ENCODE measurements around the gene OR2M3.

OR2M3 gene

GRCh38 chr1:248196965-248197364 lies at the start of gene OR2M3:
Gene OR2M3, plus strand, starts transcription at chr1:248197265. Its CDS starts 5,803 bp downstream, at chr1:248203068.
- H3K36me3 ChIP-seq (ENCODE audit: insufficient read depth, low read length) = no peaks in the 10 kb centered on the region
- no peaks in the 10 kb centered on the region for H3K9me3 ChIP-seq (ENCODE audit: control insufficient read depth, insufficient read depth, low read length)
- H3K9ac ChIP-seq (ENCODE audit: low read depth, low read length) = no peak within 1 kb of the TSS

GRCh38 chr1:248152056-248152827 lies 44.8 kb upstream of the OR2M3 start:
- Histone ChIP-seq H3K9me3 (ENCODE audit: control insufficient read depth, insufficient read depth, low read length) (no peaks in the 10 kb centered on the region), H3K4me1 (ENCODE audit: insufficient read depth, low read length) (no peaks in the 10 kb centered on the region), H3K9ac (ENCODE audit: low read depth, low read length) (no peak overlapping the region), H3K36me3 (ENCODE audit: insufficient read depth, low read length) (no peaks in the 10 kb centered on the region)

More at GRCh38 chr1:248196965-248197364, at the start of gene OR2M3:
- no peaks in the 10 kb centered on the region for H3K4me1 ChIP-seq (ENCODE audit: insufficient read depth, low read length)

- H3K36me3 ChIP-seq (ENCODE audit: insufficient read depth, low read length) = no peaks in the 10 kb centered on the region
- H3K4me1 ChIP-seq (ENCODE audit: insufficient read depth, low read length) = no peaks in the 10 kb centered on the region
- no peaks in the 10 kb centered on the region for H3K9me3 ChIP-seq (ENCODE audit: control insufficient read depth, insufficient read depth, low read length)
- H3K9ac ChIP-seq (ENCODE audit: low read depth, low read length) = no peak overlapping the region
These were observed 41.1 kb upstream of the OR2M3 start for GRCh38 chr1:248155927-248156326.

- H3K36me3 ChIP-seq (ENCODE audit: insufficient read depth, low read length) = no peaks in the 10 kb centered on the region
- no peaks in the 10 kb centered on the region for H3K9me3 ChIP-seq (ENCODE audit: control insufficient read depth, insufficient read depth, low read length)
- H3K4me1 ChIP-seq (ENCODE audit: insufficient read depth, low read length) = no peaks in the 10 kb centered on the region
- no peak overlapping the region for H3K9ac ChIP-seq (ENCODE audit: low read depth, low read length)
These were observed 38.3 kb upstream of the OR2M3 start for GRCh38 chr1:248158758-248159157.

GRCh38 chr1:248164031-248164430 lies 33.0 kb upstream of the OR2M3 start:
- Histone ChIP-seq H3K36me3 (ENCODE audit: insufficient read depth, low read length) (no peaks in the 10 kb centered on the region), H3K9me3 (ENCODE audit: control insufficient read depth, insufficient read depth, low read length) (no peaks in the 10 kb centered on the region), H3K9ac (ENCODE audit: low read depth, low read length) (no peak overlapping the region), H3K4me1 (ENCODE audit: insufficient read depth, low read length) (no peaks in the 10 kb centered on the region)

- Histone ChIP-seq H3K36me3 (ENCODE audit: insufficient read depth, low read length) (no peaks in the 10 kb centered on the region), H3K9ac (ENCODE audit: low read depth, low read length) (no peak overlapping the region), H3K4me1 (ENCODE audit: insufficient read depth, low read length) (no peaks in the 10 kb centered on the region), H3K9me3 (ENCODE audit: control insufficient read depth, insufficient read depth, low read length) (no peaks in the 10 kb centered on the region)
These were observed 31.9 kb upstream of the OR2M3 start for GRCh38 chr1:248165186-248165585.

GRCh38 chr1:248174521-248174920 lies 22.5 kb upstream of the OR2M3 start, which contains the start of gene OR2M2:
Gene OR2M2, plus strand, starts transcription at chr1:248174821. Its CDS starts 5,165 bp downstream, at chr1:248179986.
- H3K4me1 ChIP-seq (ENCODE audit: insufficient read depth, low read length) = no peaks in the 10 kb centered on the region
- H3K9me3 ChIP-seq (ENCODE audit: control insufficient read depth, insufficient read depth, low read length) = no peaks in the 10 kb centered on the region
- H3K9ac ChIP-seq (ENCODE audit: low read depth, low read length) = no peak within 1 kb of the TSS
- H3K36me3 ChIP-seq (ENCODE audit: insufficient read depth, low read length) = no peaks in the 10 kb centered on the region

- no peaks in the 10 kb centered on the region; the same call in 1 of the 2 replicates for H3K4me1 ChIP-seq (ENCODE audit: insufficient read depth, low read length)
- no peaks in the 10 kb centered on the region for H3K36me3 ChIP-seq (ENCODE audit: insufficient read depth, low read length)
- no peaks in the 10 kb centered on the region for H3K9me3 ChIP-seq (ENCODE audit: control insufficient read depth, insufficient read depth, low read length)
- H3K9ac ChIP-seq (ENCODE audit: low read depth, low read length) = no peak overlapping the region
These were observed 13.1 kb upstream of the OR2M3 start for GRCh38 chr1:248183996-248184395.

- H3K9ac ChIP-seq (ENCODE audit: low read depth, low read length) = no peak overlapping the region
- no peaks in the 10 kb centered on the region; the same call in 1 of the 2 replicates for H3K4me1 ChIP-seq (ENCODE audit: insufficient read depth, low read length)
- H3K36me3 ChIP-seq (ENCODE audit: insufficient read depth, low read length) = no peaks in the 10 kb centered on the region
- H3K9me3 ChIP-seq (ENCODE audit: control insufficient read depth, insufficient read depth, low read length) = no peaks in the 10 kb centered on the region
These were observed 9.7 kb upstream of the OR2M3 start for GRCh38 chr1:248187363-248187762.

GRCh38 chr1:248189026-248189425 lies 8.0 kb upstream of the OR2M3 start:
- no peaks in the 10 kb centered on the region for H3K9me3 ChIP-seq (ENCODE audit: control insufficient read depth, insufficient read depth, low read length)
- no peaks in the 10 kb centered on the region; the same call in 1 of the 2 replicates for H3K4me1 ChIP-seq (ENCODE audit: insufficient read depth, low read length)
- H3K36me3 ChIP-seq (ENCODE audit: insufficient read depth, low read length) = no peaks in the 10 kb centered on the region
- H3K9ac ChIP-seq (ENCODE audit: low read depth, low read length) = peak overlapping the region; percentile 33; the same call in 1 of the 2 replicates

- no peaks in the 10 kb centered on the region for H3K36me3 ChIP-seq (ENCODE audit: insufficient read depth, low read length)
- H3K4me1 ChIP-seq (ENCODE audit: insufficient read depth, low read length) = no peaks in the 10 kb centered on the region; the same call in 1 of the 2 replicates
- no peak overlapping the region for H3K9ac ChIP-seq (ENCODE audit: low read depth, low read length)
- H3K9me3 ChIP-seq (ENCODE audit: control insufficient read depth, insufficient read depth, low read length) = no peaks in the 10 kb centered on the region
These were observed 2.9 kb upstream of the OR2M3 start for GRCh38 chr1:248194117-248194516.

- H3K4me1 ChIP-seq (ENCODE audit: insufficient read depth, low read length) = no peaks in the 10 kb centered on the region
- H3K9me3 ChIP-seq (ENCODE audit: control insufficient read depth, insufficient read depth, low read length) = no peaks in the 10 kb centered on the region
- H3K9ac ChIP-seq (ENCODE audit: low read depth, low read length) = no peak overlapping the region
- no peaks in the 10 kb centered on the region for H3K36me3 ChIP-seq (ENCODE audit: insufficient read depth, low read length)
These were observed 18.8 kb downstream of the OR2M3 start for GRCh38 chr1:248215880-248216279.

GRCh38 chr1:248225537-248225936 lies 28.5 kb downstream of the OR2M3 start:
- Histone ChIP-seq H3K9me3 (ENCODE audit: control insufficient read depth, insufficient read depth, low read length) (no peaks in the 10 kb centered on the region), H3K4me1 (ENCODE audit: insufficient read depth, low read length) (no peaks in the 10 kb centered on the region), H3K9ac (ENCODE audit: low read depth, low read length) (no peak overlapping the region), H3K36me3 (ENCODE audit: insufficient read depth, low read length) (no peaks in the 10 kb centered on the region)

- Histone ChIP-seq H3K4me1 (ENCODE audit: insufficient read depth, low read length) (no peaks in the 10 kb centered on the region), H3K9me3 (ENCODE audit: control insufficient read depth, insufficient read depth, low read length) (no peaks in the 10 kb centered on the region), H3K36me3 (ENCODE audit: insufficient read depth, low read length) (no peaks in the 10 kb centered on the region), H3K9ac (ENCODE audit: low read depth, low read length) (no peak overlapping the region)
These were observed 32.4 kb downstream of the OR2M3 start for GRCh38 chr1:248229360-248229908.

- no peaks in the 10 kb centered on the region for H3K9me3 ChIP-seq (ENCODE audit: control insufficient read depth, insufficient read depth, low read length)
These were observed 34.1 kb downstream of the OR2M3 start, which contains the start of gene OR2M4 for GRCh38 chr1:248231117-248231516. Gene OR2M4, plus strand, starts transcription at chr1:248231417. Its CDS starts 7,512 bp downstream, at chr1:248238929.

More at GRCh38 chr1:248231117-248231516, 34.1 kb downstream of the OR2M3 start, which contains the start of gene OR2M4:
- Histone ChIP-seq H3K4me1 (ENCODE audit: insufficient read depth, low read length) (no peaks in the 10 kb centered on the region), H3K9ac (ENCODE audit: low read depth, low read length) (no peak within 1 kb of the TSS), H3K36me3 (ENCODE audit: insufficient read depth, low read length) (no peaks in the 10 kb centered on the region)
